A549 (cell line): ENCODE data around the gene EPS15. TPM values are rescaled to one million over a fixed set of nuclear protein-coding genes. Genes with fewer than 3 reads are reported as not detected.

ENCODE experiments used
- ATAC-seq, 2 experiments: fragments of 200-7000 bp in 1 of 2; fragments of >200 bp in 1 of 2; cut with Nextera tagmentation in 1 of 2; cut with Tn5 transposase in 1 of 2; 3 replicates each; pipeline versions ENCODE4 v1.8.0 to v1.9.1; 2018 to 2020; ENCODE audit warnings: mild to moderate bottlenecking in 1 of 2, moderate library complexity in 1 of 2
- CTCF ChIA-PET: fragments of 300-600 bp; sonication (Branson Sonifier 250); formaldehyde crosslinking; extraction: SDS; loops from one replicate; lab custom pipeline; 2021; ENCODE audit warnings: antibody characterized with exemption, inconsistent platforms; lab: Yijun Ruan, JAX
- POLR2A ChIA-PET: fragments of 350-600 bp; formaldehyde crosslinking; extraction: SDS; loops from one replicate; lab custom pipeline; 2021; ENCODE audit warnings: antibody characterized with exemption, inconsistent platforms; lab: Yijun Ruan, JAX
- DNase-seq, 2 experiments: peaks; one replicate each; pipeline versions ENCODE4 v3.0.0 to v3.0.0-alpha.2; 2011 to 2016; ENCODE audit warnings: low read depth in 1 of 2, low spot score in 1 of 2
- FAIRE-seq: peaks from 2 replicates; lab custom pipeline; 2011; peaks lifted over from hg19 to GRCh38; lab: Jason Lieb, UNC
- H3K27ac ChIP-seq, 2 experiments: fragments of >200 bp; sonication (Bioruptor Twin); formaldehyde crosslinking; 3 replicates each; pipeline ENCODE4 v1.5.1; 2016 to 2017
- H3K4me1 ChIP-seq: fragments of >200 bp; sonication (Bioruptor Twin); formaldehyde crosslinking; 3 replicates; pipeline ENCODE4 v1.6.1; 2016
- H3K4me2 ChIP-seq: fragments of >200 bp; sonication (Bioruptor Twin); formaldehyde crosslinking; 3 replicates; pipeline ENCODE4 v1.6.1; 2016
- H3K4me3 ChIP-seq: fragments of >200 bp; sonication (Bioruptor Twin); formaldehyde crosslinking; 3 replicates; pipeline ENCODE4 v1.5.1; 2016
- H3K9me3 ChIP-seq: fragments of >200 bp; sonication (Bioruptor Twin); formaldehyde crosslinking; 3 replicates; pipeline ENCODE4 v1.6.1; 2016
- BCL3 ChIP-seq: fragments of >200 bp; sonication (Bioruptor Twin); formaldehyde crosslinking; IDR thresholded peaks from 3 replicates; pipeline ENCODE4 v1.6.1; 2016
- BHLHE40 ChIP-seq: IDR thresholded peaks from 2 replicates; pipeline ENCODE4 v1.6.1; 2012; ENCODE audit warnings: low read depth, low read length, inconsistent platforms
- CBX2 ChIP-seq: fragments of 200-600 bp; sonication (generic); IDR thresholded peaks from 2 replicates; pipeline ENCODE4 v1.6.1; 2016; ENCODE audit warnings: low read depth, mild to moderate bottlenecking, borderline replicate concordance
- CEBPB ChIP-seq, 2 experiments: fragments of >200 bp in 1 of 2; sonication (Bioruptor Twin) in 1 of 2; formaldehyde crosslinking in 1 of 2; IDR thresholded peaks; 2 replicates each; pipeline ENCODE4 v1.6.1; 2012 to 2016
- EHF ChIP-seq: fragments of 250-450 bp; sonication (Bioruptor Pico); IDR thresholded peaks from 2 replicates; pipeline ENCODE4 v1.5.0; 2020; ENCODE audit warnings: mild to moderate bottlenecking
- ELK1 ChIP-seq: fragments of 150-350 bp; IDR thresholded peaks from 2 replicates; pipeline ENCODE4 v1.6.1; 2014; ENCODE audit warnings: low read depth, mild to moderate bottlenecking, low read length
- EP300 ChIP-seq, 2 experiments: fragments of >200 bp; sonication (Bioruptor Twin); formaldehyde crosslinking; IDR thresholded peaks; 2 replicates in 1 of 2; 3 replicates in 1 of 2; pipeline ENCODE4 v1.6.1; 2016 to 2017
- FOSL2 ChIP-seq, 2 experiments: fragments of 450-650 bp in 1 of 2; fragments of >200 bp in 1 of 2; sonication (Bioruptor Twin) in 1 of 2; formaldehyde crosslinking; IDR thresholded peaks; 2 replicates each; pipeline versions ENCODE4 v1.5.0 to v1.6.1; 2016 to 2020; ENCODE audit warnings: mild to moderate bottlenecking in 1 of 2, moderate library complexity in 1 of 2
- FOXS1 ChIP-seq: fragments of 250-450 bp; sonication (Bioruptor Pico); IDR thresholded peaks from 2 replicates; pipeline ENCODE4 v1.5.0; 2020; ENCODE audit warnings: mild to moderate bottlenecking, moderate library complexity
- GATA3 ChIP-seq: IDR thresholded peaks from 2 replicates; pipeline ENCODE4 v1.6.1; 2012; ENCODE audit warnings: borderline replicate concordance
- HDAC2 ChIP-seq: fragments of 200-600 bp; sonication (generic); IDR thresholded peaks from 2 replicates; pipeline ENCODE4 v1.6.1; 2016
- HOXA7 ChIP-seq: fragments of 250-450 bp; sonication (Bioruptor Pico); IDR thresholded peaks from 2 replicates; pipeline ENCODE4 v1.5.0; 2020; ENCODE audit warnings: mild to moderate bottlenecking, moderate library complexity
- KDM5A ChIP-seq: fragments of 200-600 bp; sonication (generic); IDR thresholded peaks from 2 replicates; pipeline ENCODE4 v1.6.1; 2016; ENCODE audit warnings: antibody characterized with exemption, mild to moderate bottlenecking
- MAFK ChIP-seq: fragments of 450-650 bp; IDR thresholded peaks from 2 replicates; pipeline ENCODE4 v1.6.1; 2014; ENCODE audit not compliant: partially characterized antibody
- MAZ ChIP-seq: fragments of 150-350 bp; IDR thresholded peaks from 2 replicates; pipeline ENCODE4 v1.6.1; 2014; ENCODE audit warnings: antibody characterized with exemption, low read depth, low read length, borderline replicate concordance
- MYC ChIP-seq: IDR thresholded peaks from 2 replicates; pipeline ENCODE4 v1.6.1; 2012; ENCODE audit warnings: mild to moderate bottlenecking, inconsistent platforms, low read length, improper control_type of control experiment, borderline replicate concordance
- NPAS2 ChIP-seq: fragments of 250-450 bp; sonication (Bioruptor Pico); IDR thresholded peaks from 2 replicates; pipeline ENCODE4 v1.8.0; 2022; ENCODE audit warnings: mild to moderate bottlenecking, moderate library complexity, borderline replicate concordance
- RNF2 ChIP-seq: fragments of 200-600 bp; sonication (generic); IDR thresholded peaks from 2 replicates; pipeline ENCODE4 v1.6.1; 2016; ENCODE audit warnings: low read depth, mild to moderate bottlenecking, antibody characterized with exemption, moderate library complexity, borderline replicate concordance
- SMC3 ChIP-seq: fragments of >200 bp; sonication (Bioruptor Twin); formaldehyde crosslinking; IDR thresholded peaks from 3 replicates; pipeline ENCODE4 v1.6.1; 2018; ENCODE audit warnings: inconsistent platforms
- TFCP2L1 ChIP-seq: fragments of 250-450 bp; sonication (Bioruptor Pico); IDR thresholded peaks from 2 replicates; pipeline ENCODE4 v1.5.0; 2021; ENCODE audit warnings: mild to moderate bottlenecking
- ZC3H11A ChIP-seq: fragments of 450-650 bp; IDR thresholded peaks from 2 replicates; pipeline ENCODE4 v1.6.1; 2014; ENCODE audit warnings: antibody characterized with exemption, mild to moderate bottlenecking
- ZFP36 ChIP-seq: fragments of 450-650 bp; IDR thresholded peaks from 2 replicates; pipeline ENCODE4 v1.6.1; 2014; ENCODE audit warnings: borderline replicate concordance; ENCODE audit not compliant: partially characterized antibody
- ZSCAN20 ChIP-seq: fragments of 250-450 bp; sonication (Bioruptor Pico); IDR thresholded peaks from 2 replicates; pipeline ENCODE4 v1.8.0; 2022; ENCODE audit warnings: mild to moderate bottlenecking, moderate library complexity
- WGBS: methylation state at CpG from one replicate; pipeline ENCODE4 v1.1.6; 2017; ENCODE audit errors: missing lambda C conversion rate; 5-methylcytosine and 5-hydroxymethylcytosine counted together
- polyA plus RNA-seq, 4 experiments: library from polyadenylated mRNA; depleted of rRNA in 3 of 4; stranded (reverse); fragments of >200 nt; fragmentation: RNase III in 1 of 4; extraction: RNeasy Plus Mini Kit Qiagen cat#74134 plus additional on column Dnase treatment in 1 of 4; gene quantifications; 2 replicates in 3 of 4; 3 replicates in 1 of 4; pipeline ENCODE4 v1.2.3, GENCODE V29; 2011 to 2017
- TF ChIP-seq, protein P1 (sequence below): IDR thresholded peaks from 2 replicates; pipeline ENCODE4 v1.6.1; 2012
- TF ChIP-seq, protein P2 (sequence below): IDR thresholded peaks from 2 replicates; pipeline ENCODE4 v1.6.1; 2012
- TF ChIP-seq, protein P3 (sequence below): fragments of 200-600 bp; sonication (generic); IDR thresholded peaks from 2 replicates; pipeline ENCODE4 v1.6.1; 2016; ENCODE audit warnings: antibody characterized with exemption, mild to moderate bottlenecking, moderate library complexity

EPS15 gene
- polyA plus RNA-seq, 2 of the 4 experiments (the other 2 are of a cell fraction): 10.9 to 35.4 TPM

DNA sequence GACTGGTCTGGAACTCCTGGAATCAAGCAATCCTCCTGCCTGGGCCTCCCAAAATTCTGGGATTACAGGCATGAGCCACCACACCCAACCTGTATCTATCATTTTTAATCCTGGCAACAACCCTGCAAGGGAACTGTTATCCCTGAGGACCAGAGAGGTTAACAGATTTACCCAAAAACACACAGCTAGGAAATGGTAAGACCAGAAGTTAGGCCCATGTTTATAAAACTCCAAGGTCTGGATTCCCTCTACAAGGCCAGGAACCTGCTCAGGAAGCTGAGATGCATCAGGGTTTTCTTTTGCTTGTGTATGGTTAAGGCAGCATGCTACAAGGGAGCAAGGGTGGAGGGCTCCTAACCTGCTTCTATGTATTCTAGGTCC is 170.9 kb downstream of the EPS15 start:
- H3K9me3 ChIP-seq: no peaks in the 10 kb centered on the region
- no peak overlapping the region for H3K4me3 ChIP-seq
- ChIA-PET CTCF (no interaction called here), POLR2A (no interaction called here)
- no peak overlapping the region for H3K4me2 ChIP-seq
- no peak for DNase-seq
- ATAC-seq: no peak
- FAIRE-seq: no peak
- no peak for TF ChIP-seq ZSCAN20 (CRISPR knock-in tag)
- TF ChIP-seq RNF2: no peak
- TF ChIP-seq FOXS1 (CRISPR knock-in tag): no peak
- no peak for TF ChIP-seq ZFP36
- no peak for TF ChIP-seq MYC
- TF ChIP-seq SMC3: no peak
- TF ChIP-seq, protein P1, sequence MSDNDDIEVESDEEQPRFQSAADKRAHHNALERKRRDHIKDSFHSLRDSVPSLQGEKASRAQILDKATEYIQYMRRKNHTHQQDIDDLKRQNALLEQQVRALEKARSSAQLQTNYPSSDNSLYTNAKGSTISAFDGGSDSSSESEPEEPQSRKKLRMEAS: no peak
- no peak for TF ChIP-seq HDAC2
- TF ChIP-seq, protein P2, sequence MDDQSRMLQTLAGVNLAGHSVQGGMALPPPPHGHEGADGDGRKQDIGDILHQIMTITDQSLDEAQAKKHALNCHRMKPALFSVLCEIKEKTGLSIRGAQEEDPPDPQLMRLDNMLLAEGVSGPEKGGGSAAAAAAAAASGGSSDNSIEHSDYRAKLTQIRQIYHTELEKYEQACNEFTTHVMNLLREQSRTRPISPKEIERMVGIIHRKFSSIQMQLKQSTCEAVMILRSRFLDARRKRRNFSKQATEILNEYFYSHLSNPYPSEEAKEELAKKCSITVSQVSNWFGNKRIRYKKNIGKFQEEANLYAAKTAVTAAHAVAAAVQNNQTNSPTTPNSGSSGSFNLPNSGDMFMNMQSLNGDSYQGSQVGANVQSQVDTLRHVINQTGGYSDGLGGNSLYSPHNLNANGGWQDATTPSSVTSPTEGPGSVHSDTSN: no peak
- no peaks in the 10 kb centered on the region for H3K4me1 ChIP-seq
- H3K27ac ChIP-seq: no peak overlapping the region

GRCh38 chr1:51347398-51348146 is 171.5 kb downstream of the EPS15 start:
- TF ChIP-seq KDM5A (no peak), EHF (CRISPR knock-in tag) (no peak), MAFK (no peak), FOSL2 (IDR thresholded peaks at IDR 0.05) (no peak), FOSL2 (CRISPR knock-in tag; IDR thresholded peaks at IDR 0.05) (no peak), GATA3 (no peak)
- Histone ChIP-seq H3K4me3 (no peak overlapping the region), H3K4me2 (no peak overlapping the region), H3K9me3 (no peaks in the 10 kb centered on the region), H3K27ac (no peak overlapping the region), H3K4me1 (no peaks in the 10 kb centered on the region)
- ChIA-PET CTCF (interaction anchor here (1.1 to 1.4 kb wide), 3 partner anchors 16 to 188 kb away, joined by 3 read pairs; no protein-coding TSS in a partner anchor), POLR2A (no interaction called here)
- WGBS: 86% methylated on average over 6 of the region's 6 CpGs
- no peak for FAIRE-seq
- ATAC-seq: no peak
- no peak for DNase-seq

DNA sequence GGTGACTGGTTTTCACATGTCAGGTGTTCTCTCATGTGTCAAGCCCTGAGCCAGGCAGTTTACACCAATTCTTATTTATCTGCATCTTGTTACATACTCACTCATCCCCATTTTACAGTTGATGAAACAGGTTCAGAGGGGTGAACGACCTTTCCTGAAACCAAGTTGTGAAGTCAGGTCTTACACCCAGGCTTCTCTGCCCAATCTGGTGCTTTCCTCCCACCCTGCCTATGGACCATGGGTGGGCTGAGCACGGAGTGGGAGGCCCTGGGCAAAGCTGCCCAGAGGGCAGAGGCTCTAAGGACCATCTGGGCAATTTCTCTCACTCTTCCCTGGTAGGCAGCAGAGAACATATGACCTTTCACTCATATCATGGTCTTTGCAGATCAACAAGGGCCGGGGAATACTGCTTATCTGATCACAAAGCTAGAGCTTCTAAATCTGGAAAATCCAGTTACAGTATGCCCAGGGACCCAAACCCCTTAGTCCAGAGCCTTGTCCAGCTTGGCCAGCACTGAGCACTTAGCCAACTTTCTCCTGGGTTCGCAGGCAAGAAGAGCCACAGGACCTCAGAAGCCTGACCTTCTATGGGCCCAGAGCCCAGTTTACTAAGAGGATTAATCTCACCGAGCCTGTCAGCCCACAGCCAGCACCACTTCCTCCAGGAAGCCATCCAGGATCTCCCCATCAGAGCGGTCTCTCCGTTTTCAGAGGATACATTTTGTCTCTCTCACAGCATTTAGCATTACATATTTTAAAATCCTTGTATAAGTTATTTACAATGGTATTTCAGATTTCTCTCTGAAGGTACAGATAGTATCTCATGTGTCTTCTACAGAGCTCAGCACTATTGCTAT is 172.8 kb downstream of the EPS15 start:
- POLR2A ChIA-PET: no interaction called here
- Histone ChIP-seq H3K9me3 (no peaks in the 10 kb centered on the region), H3K27ac (no peak overlapping the region), H3K4me3 (no peak overlapping the region), H3K4me1 (no peaks in the 10 kb centered on the region), H3K4me2 (no peak overlapping the region)
- CTCF ChIA-PET: interaction anchor here (0.5 to 1.4 kb wide), 5 partner anchors 11 to 189 kb away, joined by 3 read pairs; no protein-coding TSS in a partner anchor
- 82% methylated on average over 7 of the region's 7 CpGs for WGBS
- FAIRE-seq (no peak), DNase-seq (no peak), ATAC-seq (no peak)
- TF ChIP-seq ZC3H11A (no peak), KDM5A (no peak), NPAS2 (CRISPR knock-in tag) (no peak), MAZ (no peak), CBX2 (no peak), BCL3 (no peak), HOXA7 (no peak), HDAC2 (no peak), CEBPB (IDR thresholded peaks at IDR 0.05) (no peak), EP300 (IDR thresholded peaks at IDR 0.05) (no peak), BHLHE40 (no peak), TFCP2L1 (no peak), ELK1 (no peak)
- TF ChIP-seq, protein P3, sequence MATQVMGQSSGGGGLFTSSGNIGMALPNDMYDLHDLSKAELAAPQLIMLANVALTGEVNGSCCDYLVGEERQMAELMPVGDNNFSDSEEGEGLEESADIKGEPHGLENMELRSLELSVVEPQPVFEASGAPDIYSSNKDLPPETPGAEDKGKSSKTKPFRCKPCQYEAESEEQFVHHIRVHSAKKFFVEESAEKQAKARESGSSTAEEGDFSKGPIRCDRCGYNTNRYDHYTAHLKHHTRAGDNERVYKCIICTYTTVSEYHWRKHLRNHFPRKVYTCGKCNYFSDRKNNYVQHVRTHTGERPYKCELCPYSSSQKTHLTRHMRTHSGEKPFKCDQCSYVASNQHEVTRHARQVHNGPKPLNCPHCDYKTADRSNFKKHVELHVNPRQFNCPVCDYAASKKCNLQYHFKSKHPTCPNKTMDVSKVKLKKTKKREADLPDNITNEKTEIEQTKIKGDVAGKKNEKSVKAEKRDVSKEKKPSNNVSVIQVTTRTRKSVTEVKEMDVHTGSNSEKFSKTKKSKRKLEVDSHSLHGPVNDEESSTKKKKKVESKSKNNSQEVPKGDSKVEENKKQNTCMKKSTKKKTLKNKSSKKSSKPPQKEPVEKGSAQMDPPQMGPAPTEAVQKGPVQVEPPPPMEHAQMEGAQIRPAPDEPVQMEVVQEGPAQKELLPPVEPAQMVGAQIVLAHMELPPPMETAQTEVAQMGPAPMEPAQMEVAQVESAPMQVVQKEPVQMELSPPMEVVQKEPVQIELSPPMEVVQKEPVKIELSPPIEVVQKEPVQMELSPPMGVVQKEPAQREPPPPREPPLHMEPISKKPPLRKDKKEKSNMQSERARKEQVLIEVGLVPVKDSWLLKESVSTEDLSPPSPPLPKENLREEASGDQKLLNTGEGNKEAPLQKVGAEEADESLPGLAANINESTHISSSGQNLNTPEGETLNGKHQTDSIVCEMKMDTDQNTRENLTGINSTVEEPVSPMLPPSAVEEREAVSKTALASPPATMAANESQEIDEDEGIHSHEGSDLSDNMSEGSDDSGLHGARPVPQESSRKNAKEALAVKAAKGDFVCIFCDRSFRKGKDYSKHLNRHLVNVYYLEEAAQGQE: no peak
